ENCODE measurements around the gene DDX47. TPM values are rescaled to one million over a fixed set of nuclear protein-coding genes. Genes with fewer than 3 reads are reported as not detected.

The DDX47 gene
- total and polyA plus RNA-seq, 9 of the 15 experiments (the other 6 are each of a cell fraction or from before 2014, with no cell fraction given): 39.4 to 186 (median 64.4) TPM

- TF ChIP-seq CTCFL (IDR thresholded peaks at IDR 0.05; ENCODE audit: borderline replicate concordance, insufficient read depth, low read depth, low read length, poor library complexity, severe bottlenecking): peak; percentile 83
- peak; percentile 36; the same call in 1 of the 2 replicates for TF ChIP-seq BHLHE40 (IDR thresholded peaks at IDR 0.05; ENCODE audit: low read length)
- peak; percentile 61 for TF ChIP-seq EP400 (IDR thresholded peaks at IDR 0.05)
- TF ChIP-seq NR2C2 (CRISPR knock-in tag; IDR thresholded peaks at IDR 0.05): no peak
- TF ChIP-seq NR2C2 (tag; IDR thresholded peaks at IDR 0.05): peak; percentile 68; the same call in 1 of the 2 replicates
- TF ChIP-seq RB1 (IDR thresholded peaks at IDR 0.05; ENCODE audit: low read depth): peak; percentile 77; the same call in 1 of the 2 replicates
- TF ChIP-seq CTCF (IDR thresholded peaks at IDR 0.05 in 2 of 3, conservative IDR thresholded peaks at IDR 0.05 in 1 of 3; ENCODE audit: insufficient read depth in 2 of 3, low read depth in 1 of 3, low read length in 3 of 3): peak; percentile 85 to 90 (median 90)
- TF ChIP-seq SIX5 (IDR thresholded peaks at IDR 0.05; ENCODE audit: borderline replicate concordance in 1 of 2, insufficient read depth in 1 of 2, low read depth in 1 of 2, low read length in 2 of 2): peak; percentile 84 to 89
- no peak for TF ChIP-seq MAFF (IDR thresholded peaks at IDR 0.05; ENCODE audit: low read length)
- 0 out of 2 replicates have a peak, but pooled peaks have one; percentile 46 for TF ChIP-seq ZNF384 (IDR thresholded peaks at IDR 0.05; ENCODE audit: low read depth, low read length)
- TF ChIP-seq MXI1 (IDR thresholded peaks at IDR 0.05; ENCODE audit: low read depth, low read length): 0 out of 2 replicates have a peak, but pooled peaks have one; percentile 29
- peak; percentile 62 for TF ChIP-seq SIN3B (IDR thresholded peaks at IDR 0.05; ENCODE audit: low read depth)
- TF ChIP-seq ZBTB7A (IDR thresholded peaks at IDR 0.05; ENCODE audit: borderline replicate concordance, control insufficient read depth, low read depth, low read length): peak; percentile 37; the same call in 1 of the 2 replicates
- no peak; the same call in 1 of the 2 replicates for TF ChIP-seq KLF16 (IDR thresholded peaks at IDR 0.05)
- peak; percentile 93 for TF ChIP-seq ELF1 (tag; IDR thresholded peaks at IDR 0.05)
- no peak for TF ChIP-seq HOMEZ (CRISPR knock-in tag; IDR thresholded peaks at IDR 0.05)
- TF ChIP-seq MNT (conservative IDR thresholded peaks at IDR 0.05): peak; percentile 66 to 81
- TF ChIP-seq ZNF175 (CRISPR knock-in tag; IDR thresholded peaks at IDR 0.05; ENCODE audit: low read depth): peak; percentile 25; the same call in 1 of the 2 replicates
Observed at GRCh38 chr12:12813120-12814101, at the start of gene DDX47 (continued).
